ENCODE results near the gene MORN1. TPM values are rescaled to one million over a fixed set of nuclear protein-coding genes. Genes with fewer than 3 reads are reported as not detected.

Gene MORN1
- total and polyA plus RNA-seq, 2 of the 8 experiments (the other 6 are each of a cell fraction or from before 2014, with no cell fraction given), result 5.0 to 9.1 TPM

DNA sequence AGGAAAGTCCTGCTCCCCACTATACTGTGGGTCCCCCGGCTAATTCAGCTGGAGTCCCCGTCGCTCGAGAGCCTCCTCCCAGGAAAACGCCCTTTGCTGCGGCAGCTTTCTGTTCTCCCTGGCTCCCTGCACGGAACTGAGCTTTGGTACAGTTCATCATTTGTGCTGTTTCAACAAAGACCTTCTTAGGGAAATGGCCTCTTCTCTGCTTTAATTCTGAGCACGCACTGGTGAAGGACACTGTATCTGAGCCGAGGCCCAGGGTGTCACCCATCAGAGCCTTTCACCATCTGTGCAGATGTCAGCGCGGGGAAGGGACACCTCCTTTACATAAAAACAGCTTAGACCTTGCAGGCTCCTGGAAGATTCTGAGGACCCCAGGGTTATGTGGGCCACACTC lies 34.5 kb upstream of the MORN1 start:
- H3K56ac ChIP-seq (replicated peaks; ENCODE audit: insufficient read length, low read depth, low read length), result no peak overlapping the region
- no peak overlapping the region for H3K18ac ChIP-seq (ENCODE audit: extremely low read depth, low read length)
- no peak overlapping the region for H3K9ac ChIP-seq (replicated peaks in 1 of 4; ENCODE audit: extremely low read depth in 1 of 4, low read depth in 3 of 4, low read length in 3 of 4)
- no peak overlapping the region for H2AFZ ChIP-seq (ENCODE audit: low read length)
- H3K4me1 ChIP-seq (replicated peaks in 1 of 4; ENCODE audit: control insufficient read depth in 3 of 4, insufficient read depth in 4 of 4, low read length in 3 of 4), result no peaks in the 10 kb centered on the region
- POLR2A ChIA-PET (ENCODE audit: partially characterized antibody), result interaction anchor here (0.7 kb wide), 1 partner anchor 1110 kb away, joined by 3 read pairs; no protein-coding TSS in a partner anchor
- CTCF ChIA-PET (ENCODE audit: partially characterized antibody), result interaction anchor here (0.7 to 1.9 kb wide), 11 partner anchors 18 to 999 kb away, joined by 3 to 6 read pairs (median 4); partner anchors contain the start of gene FAAP20
- no peak overlapping the region for H3K4me3 ChIP-seq (ENCODE audit: extremely low read depth in 1 of 4, insufficient read depth in 2 of 4, low read depth in 3 of 4, low read length in 4 of 4)
- no peaks in the 10 kb centered on the region for H3K36me3 ChIP-seq (ENCODE audit: control insufficient read depth in 2 of 4, insufficient read depth in 4 of 4, low read length in 3 of 4)
- H2BK120ac ChIP-seq (replicated peaks; ENCODE audit: low read depth, low read length), result no peak overlapping the region
- DNase-seq (ENCODE audit: low read depth in 1 of 2, low spot score in 2 of 2), result no peak
- H3K4me2 ChIP-seq (ENCODE audit: insufficient read depth in 1 of 2, low read depth in 2 of 2, low read length in 2 of 2), result no peak overlapping the region
- no peak for TF ChIP-seq CREB1 (IDR thresholded peaks at IDR 0.05)
- TF ChIP-seq RBBP5 (IDR thresholded peaks at IDR 0.05; ENCODE audit: borderline replicate concordance, low read depth, low read length), result no peak
- TF ChIP-seq, protein P1, sequence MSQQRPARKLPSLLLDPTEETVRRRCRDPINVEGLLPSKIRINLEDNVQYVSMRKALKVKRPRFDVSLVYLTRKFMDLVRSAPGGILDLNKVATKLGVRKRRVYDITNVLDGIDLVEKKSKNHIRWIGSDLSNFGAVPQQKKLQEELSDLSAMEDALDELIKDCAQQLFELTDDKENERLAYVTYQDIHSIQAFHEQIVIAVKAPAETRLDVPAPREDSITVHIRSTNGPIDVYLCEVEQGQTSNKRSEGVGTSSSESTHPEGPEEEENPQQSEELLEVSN (IDR thresholded peaks at IDR 0.05), result no peak
- TF ChIP-seq TAF7 (optimal IDR thresholded peaks at IDR 0.05; ENCODE audit: borderline replicate concordance, low read depth, low read length), result no peak
- TF ChIP-seq FOSL1 (IDR thresholded peaks at IDR 0.05; ENCODE audit: insufficient read depth, low read depth, low read length), result no peak
- no peak for TF ChIP-seq CHD2 (IDR thresholded peaks at IDR 0.05; ENCODE audit: low read length)
- TF ChIP-seq BACH1 (IDR thresholded peaks at IDR 0.05; ENCODE audit: low read length), result no peak
- TF ChIP-seq SP4 (IDR thresholded peaks at IDR 0.05; ENCODE audit: low read length), result no peak
- no peak overlapping the region for H2BK12ac ChIP-seq (ENCODE audit: low read depth, low read length)
- no peak overlapping the region for H2BK20ac ChIP-seq (ENCODE audit: low read length)
- no peak overlapping the region for H2BK15ac ChIP-seq (ENCODE audit: low read length)
- no peak overlapping the region for H3K4ac ChIP-seq (replicated peaks; ENCODE audit: insufficient read length, low read depth, low read length)
- no peak overlapping the region for H2AK5ac ChIP-seq (ENCODE audit: low read depth, low read length)
- H4K5ac ChIP-seq (ENCODE audit: insufficient read length, low read depth, low read length), result no peak overlapping the region
- no peak overlapping the region for H4K91ac ChIP-seq (replicated peaks; ENCODE audit: insufficient read length, low read length)
- no peak overlapping the region for H3K23ac ChIP-seq (ENCODE audit: insufficient read length)
- no peaks in the 10 kb centered on the region for H3K79me2 ChIP-seq (ENCODE audit: control insufficient read depth in 1 of 2, insufficient read depth in 2 of 2, low read length in 2 of 2)
- H3K23me2 ChIP-seq (ENCODE audit: low read depth, low read length), result no peaks in the 10 kb centered on the region
- H3K9me3 ChIP-seq (ENCODE audit: insufficient read depth in 2 of 2, low read depth in 1 of 2, low read length in 1 of 2), result peaks cover 11 to 27% of the 10 kb centered on the region in 2 experiments; a peak in 3 of 4 replicates
- H4K8ac ChIP-seq (ENCODE audit: extremely low read depth, insufficient read depth, low read length), result no peak overlapping the region
- no peaks in the 10 kb centered on the region for H4K20me1 ChIP-seq (replicated peaks in 1 of 2; ENCODE audit: control insufficient read depth in 1 of 2, insufficient read depth in 2 of 2, low read length in 2 of 2)
- H3K79me1 ChIP-seq (ENCODE audit: low read depth, low read length), result no peaks in the 10 kb centered on the region
- FAIRE-seq, result no peak
- H3K27me3 ChIP-seq (replicated peaks in 1 of 4; ENCODE audit: control insufficient read depth in 3 of 4, extremely low read depth in 1 of 4, insufficient read depth in 3 of 4, low read length in 3 of 4), result 0 out of 7 replicates have a peak, but pooled peaks cover 0 to 2% (median 0%) of the 10 kb centered on the region in 4 experiments
- 83% methylated on average over 11 of the region's 11 CpGs; no CpG with 5 or more reads in 1 of the 2 experiments for WGBS, 2 experiments (ENCODE audit: extremely low coverage in 1 of 2, insufficient coverage in 1 of 2, insufficient read length in 1 of 2, insufficient replicate concordance in 2 of 2, low coverage in 1 of 2, low lambda C conversion rate in 2 of 2, missing lambda C conversion rate in 1 of 2)
- H2BK5ac ChIP-seq (ENCODE audit: low read depth, low read length), result no peak overlapping the region
- H3K14ac ChIP-seq (ENCODE audit: insufficient read length), result no peak overlapping the region
- no peak overlapping the region for H3K27ac ChIP-seq (ENCODE audit: low read depth, low read length)

Data from H1 (cell line).